ENCODE results near the gene GALNT7.
"Not testable (repeated sequence)": the region's sequence is repeated elsewhere in the genome, so short reads cannot be mapped to it uniquely, and the experiment has no call there.

The GALNT7 gene

GRCh38 chr4:173168396-173169177 lies at the start of gene GALNT7:
TSS of gene GALNT7 (plus strand) at chr4:173168811. CDS start at chr4:173168836, 25 bp downstream.
- peak; percentile 53 to 79 for DNase-seq (ENCODE audit: low read depth in 1 of 2, low spot score in 1 of 2)
- in situ Hi-C loops (cut with HindIII; ENCODE audit: low pct_unique_long_range_greater_than_20kb, low sequenced_read_pairs), result no loop called here
- no peak for TF ChIP-seq JUND (IDR thresholded peaks at IDR 0.05; ENCODE audit: low read depth)

GRCh38 chr4:173118819-173119218 lies 49.8 kb upstream of the GALNT7 start:
- in situ Hi-C loops (cut with HindIII; ENCODE audit: low pct_unique_long_range_greater_than_20kb, low sequenced_read_pairs); DNase-seq (ENCODE audit: low read depth in 1 of 2, low spot score in 1 of 2): not testable (repeated sequence)

GRCh38 chr4:173119818-173120217 lies 48.8 kb upstream of the GALNT7 start:
- in situ Hi-C loops (cut with HindIII; ENCODE audit: low pct_unique_long_range_greater_than_20kb, low sequenced_read_pairs), result no loop called here
- TF ChIP-seq JUND (IDR thresholded peaks at IDR 0.05; ENCODE audit: low read depth), result no peak
- DNase-seq (ENCODE audit: low read depth in 1 of 2, low spot score in 1 of 2), result no peak

- peak in 1 of 2 experiments; percentile 7 for DNase-seq (ENCODE audit: low read depth in 1 of 2, low spot score in 1 of 2)
- TF ChIP-seq JUND (IDR thresholded peaks at IDR 0.05; ENCODE audit: low read depth), result no peak
- in situ Hi-C loops (cut with HindIII; ENCODE audit: low pct_unique_long_range_greater_than_20kb, low sequenced_read_pairs), result no loop called here
These were observed 47.5 kb upstream of the GALNT7 start for GRCh38 chr4:173121076-173121561.

- no peak for DNase-seq (ENCODE audit: low read depth in 1 of 2, low spot score in 1 of 2)
- in situ Hi-C loops (cut with HindIII; ENCODE audit: low pct_unique_long_range_greater_than_20kb, low sequenced_read_pairs), result no loop called here
- no peak for TF ChIP-seq JUND (IDR thresholded peaks at IDR 0.05; ENCODE audit: low read depth)
These were observed 44.3 kb upstream of the GALNT7 start for GRCh38 chr4:173124209-173124865.

GRCh38 chr4:173125216-173125812 lies 43.3 kb upstream of the GALNT7 start:
- in situ Hi-C loops (cut with HindIII; ENCODE audit: low pct_unique_long_range_greater_than_20kb, low sequenced_read_pairs), result no loop called here
- TF ChIP-seq JUND (IDR thresholded peaks at IDR 0.05; ENCODE audit: low read depth), result no peak

GRCh38 chr4:173128199-173128890 lies 40.3 kb upstream of the GALNT7 start:
- no peak for DNase-seq (ENCODE audit: low read depth in 1 of 2, low spot score in 1 of 2)
- TF ChIP-seq JUND (IDR thresholded peaks at IDR 0.05; ENCODE audit: low read depth), result no peak
- in situ Hi-C loops (cut with HindIII; ENCODE audit: low pct_unique_long_range_greater_than_20kb, low sequenced_read_pairs), result no loop called here

More at GRCh38 chr4:173125216-173125812, 43.3 kb upstream of the GALNT7 start:
- DNase-seq (ENCODE audit: low read depth in 1 of 2, low spot score in 1 of 2), result peak in 1 of 2 experiments; percentile 25

GRCh38 chr4:173130687-173131086 lies 37.9 kb upstream of the GALNT7 start:
- in situ Hi-C loops (cut with HindIII; ENCODE audit: low pct_unique_long_range_greater_than_20kb, low sequenced_read_pairs), result no loop called here
- TF ChIP-seq JUND (IDR thresholded peaks at IDR 0.05; ENCODE audit: low read depth), result no peak
- no peak for DNase-seq (ENCODE audit: low read depth in 1 of 2, low spot score in 1 of 2)

GRCh38 chr4:173134426-173134825 lies 34.2 kb upstream of the GALNT7 start:
- TF ChIP-seq JUND (IDR thresholded peaks at IDR 0.05; ENCODE audit: low read depth), result no peak
- in situ Hi-C loops (cut with HindIII; ENCODE audit: low pct_unique_long_range_greater_than_20kb, low sequenced_read_pairs), result no loop called here

GRCh38 chr4:173135241-173135847 lies 33.3 kb upstream of the GALNT7 start:
- in situ Hi-C loops (cut with HindIII; ENCODE audit: low pct_unique_long_range_greater_than_20kb, low sequenced_read_pairs), result no loop called here
- no peak for TF ChIP-seq JUND (IDR thresholded peaks at IDR 0.05; ENCODE audit: low read depth)
- no peak for DNase-seq (ENCODE audit: low read depth in 1 of 2, low spot score in 1 of 2)

More at GRCh38 chr4:173134426-173134825, 34.2 kb upstream of the GALNT7 start:
- no peak for DNase-seq (ENCODE audit: low read depth in 1 of 2, low spot score in 1 of 2)

- DNase-seq (ENCODE audit: low read depth in 1 of 2, low spot score in 1 of 2), result no peak
- TF ChIP-seq JUND (IDR thresholded peaks at IDR 0.05; ENCODE audit: low read depth), result no peak
These were observed 30.0 kb upstream of the GALNT7 start for GRCh38 chr4:173138624-173139023.

GRCh38 chr4:173139561-173139960 lies 29.1 kb upstream of the GALNT7 start:
- DNase-seq (ENCODE audit: low read depth in 1 of 2, low spot score in 1 of 2), result no peak
- in situ Hi-C loops (cut with HindIII; ENCODE audit: low pct_unique_long_range_greater_than_20kb, low sequenced_read_pairs), result no loop called here
- TF ChIP-seq JUND (IDR thresholded peaks at IDR 0.05; ENCODE audit: low read depth), result no peak

More at GRCh38 chr4:173138624-173139023, 30.0 kb upstream of the GALNT7 start:
- in situ Hi-C loops (cut with HindIII; ENCODE audit: low pct_unique_long_range_greater_than_20kb, low sequenced_read_pairs), result no loop called here
